ENCODE results near the gene SMG1. TPM values are rescaled to one million over a fixed set of nuclear protein-coding genes. Genes with fewer than 3 reads are reported as not detected.
A peak's percentile ranks its signal among the peaks of the same experiment; 100 is the strongest.

SMG1 gene
- total and polyA plus RNA-seq, 2 of the 13 experiments (the other 11 are each of a cell fraction or from before 2014, with no cell fraction given): 48.7 to 53.7 TPM

GRCh38 chr16:18801145-18801972, 124.8 kb downstream of the SMG1 start, which contains the start of gene ARL6IP1 (continued):
- peak; percentile 98 for TF ChIP-seq ARHGAP35 (CRISPR knock-in tag; IDR thresholded peaks at IDR 0.05; ENCODE audit: borderline replicate concordance)
- TF ChIP-seq RBFOX2 (IDR thresholded peaks at IDR 0.05; ENCODE audit: low read depth, low read length): peak; percentile 100
- no peak for TF ChIP-seq MZF1 (CRISPR knock-in tag; IDR thresholded peaks at IDR 0.05; ENCODE audit: borderline replicate concordance)
- TF ChIP-seq ZBTB44 (CRISPR knock-in tag; IDR thresholded peaks at IDR 0.05): peak; percentile 65
- no peak; the same call in 1 of the 2 replicates for TF ChIP-seq PRMT3 (CRISPR knock-in tag; IDR thresholded peaks at IDR 0.05; ENCODE audit: borderline replicate concordance, low read depth)
- TF ChIP-seq ZNF101 (CRISPR knock-in tag; IDR thresholded peaks at IDR 0.05; ENCODE audit: borderline replicate concordance, low read depth): 0 out of 2 replicates have a peak, but pooled peaks have one; percentile 70
- peak; percentile 98 for TF ChIP-seq CBX1 (IDR thresholded peaks at IDR 0.05; ENCODE audit: low read depth)
- TF ChIP-seq ZMYM2 (CRISPR knock-in tag; IDR thresholded peaks at IDR 0.05): peak; percentile 94
- TF ChIP-seq ZSCAN25 (CRISPR knock-in tag; IDR thresholded peaks at IDR 0.05): peak; percentile 84
- TF ChIP-seq STAG1 (CRISPR knock-in tag; IDR thresholded peaks at IDR 0.05): peak; percentile 94
- peak; percentile 82; the same call in 1 of the 3 replicates for TF ChIP-seq MXI1 (IDR thresholded peaks at IDR 0.05; ENCODE audit: borderline replicate concordance, low read depth, low read length)
- peak; percentile 62; the same call in 1 of the 2 replicates for TF ChIP-seq ZNF879 (CRISPR knock-in tag; IDR thresholded peaks at IDR 0.05)
- TF ChIP-seq FOXO1 (CRISPR knock-in tag; IDR thresholded peaks at IDR 0.05): peak; percentile 83
- peak; percentile 89 for TF ChIP-seq PRDM4 (CRISPR knock-in tag; IDR thresholded peaks at IDR 0.05; ENCODE audit: borderline replicate concordance)
- TF ChIP-seq ZNF747 (CRISPR knock-in tag; IDR thresholded peaks at IDR 0.05; ENCODE audit: borderline replicate concordance): peak; percentile 99
- TF ChIP-seq CENPX (CRISPR knock-in tag; IDR thresholded peaks at IDR 0.05): no peak
- TF ChIP-seq ZNF761 (CRISPR knock-in tag; conservative IDR thresholded peaks at IDR 0.05): peak; percentile 99
- peak; percentile 99 for TF ChIP-seq BRCA1 (CRISPR knock-in tag; IDR thresholded peaks at IDR 0.05)
- TF ChIP-seq BCL6 (CRISPR knock-in tag; IDR thresholded peaks at IDR 0.05): peak; percentile 87
- peak; percentile 81 for TF ChIP-seq SUZ12 (IDR thresholded peaks at IDR 0.05; ENCODE audit: low read depth, low read length)
- TF ChIP-seq CHD2 (IDR thresholded peaks at IDR 0.05; ENCODE audit: low read depth, low read length): peak; percentile 79
- TF ChIP-seq WIZ (CRISPR knock-in tag; IDR thresholded peaks at IDR 0.05): peak; percentile 80; the same call in 1 of the 2 replicates
- peak; percentile 97 for TF ChIP-seq HDAC2 (CRISPR knock-in tag; IDR thresholded peaks at IDR 0.05)
- TF ChIP-seq NFIB (CRISPR knock-in tag; IDR thresholded peaks at IDR 0.05; ENCODE audit: borderline replicate concordance): 0 out of 2 replicates have a peak, but pooled peaks have one; percentile 82
- peak; percentile 99 for TF ChIP-seq KMT2A (CRISPR knock-in tag; IDR thresholded peaks at IDR 0.05)
- no peak; the same call in 1 of the 2 replicates for TF ChIP-seq ZNF441 (CRISPR knock-in tag; IDR thresholded peaks at IDR 0.05; ENCODE audit: borderline replicate concordance)
- 0 out of 2 replicates have a peak, but pooled peaks have one; percentile 26 for TF ChIP-seq ELF4 (CRISPR knock-in tag; IDR thresholded peaks at IDR 0.05; ENCODE audit: borderline replicate concordance)
- TF ChIP-seq RORA (CRISPR knock-in tag; IDR thresholded peaks at IDR 0.05): no peak
